ENCODE results near the gene WDR7. TPM values are rescaled to one million over a fixed set of nuclear protein-coding genes. Genes with fewer than 3 reads are reported as not detected.

The WDR7 gene
- total and polyA plus RNA-seq, 4 donors: 6.5 to 46.6 (median 20.5) TPM

DNA sequence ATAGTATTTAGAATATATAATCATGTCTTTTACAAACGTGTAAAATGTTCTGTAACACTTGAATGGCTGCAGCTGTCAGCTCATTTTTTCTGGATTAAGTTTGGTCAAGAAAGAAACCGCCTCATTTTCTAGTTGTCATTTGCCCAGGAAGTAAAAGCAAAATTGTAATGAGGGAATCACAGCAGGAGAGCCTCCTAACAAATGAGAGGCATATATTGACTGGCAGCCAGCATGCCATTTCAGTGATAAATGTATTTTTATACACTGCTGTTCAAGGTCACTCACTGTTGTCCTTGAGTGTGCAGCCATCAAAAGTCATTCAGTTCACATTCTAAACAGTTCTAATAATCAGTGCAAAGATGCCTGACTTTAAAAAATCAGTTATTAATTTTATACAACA lies 351.5 kb downstream of the WDR7 start:
- DNase-seq (no peak), ATAC-seq (ENCODE audit: low FRiP score) (no peak)
- no peak overlapping the region for H3K4me3 ChIP-seq (ENCODE audit: low read length in 2 of 2)
- intact Hi-C loops (cut with DNase I): no loop called here
- no peak overlapping the region for H3K27ac ChIP-seq (ENCODE audit: low read depth in 1 of 2, low read length in 2 of 2)
- WGBS, 2 donors: 22 to 24% methylated on average over 2 of the region's 2 CpGs
- H3K9me3 ChIP-seq (ENCODE audit: control insufficient read depth, low read length): no peaks in the 10 kb centered on the region
- H3K36me3 ChIP-seq (ENCODE audit: control insufficient read depth in 1 of 2, insufficient read depth in 2 of 2, low read length in 1 of 2): no peaks in the 10 kb centered on the region
- H3K27me3 ChIP-seq (ENCODE audit: control insufficient read depth in 1 of 2, insufficient read depth in 2 of 2, low read length in 1 of 2): no peaks in the 10 kb centered on the region
- H3K4me1 ChIP-seq (ENCODE audit: control insufficient read depth in 1 of 2, insufficient read depth in 2 of 2, low read length in 2 of 2): peaks cover 0 to 12% of the 10 kb centered on the region in 2 donors

DNA sequence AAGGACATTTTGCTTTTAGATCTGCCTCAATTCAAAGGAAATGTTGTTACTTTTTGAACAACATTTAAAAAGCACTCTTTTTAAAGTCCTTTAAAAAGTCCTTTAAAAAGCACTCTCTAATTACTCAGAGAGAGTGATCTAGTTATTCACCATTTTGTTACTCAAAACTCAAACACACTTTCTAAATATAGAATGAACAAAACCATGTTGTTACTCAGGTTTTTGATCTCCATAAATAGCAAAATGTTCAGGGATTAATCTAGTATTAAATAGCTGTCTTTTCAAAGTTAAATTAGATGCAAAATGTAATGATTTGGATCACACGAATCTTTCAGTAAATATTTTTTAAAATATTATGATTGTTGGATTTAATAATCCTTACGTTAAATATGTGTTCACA lies 352.2 kb downstream of the WDR7 start:
- H3K9me3 ChIP-seq (ENCODE audit: control insufficient read depth, low read length): no peaks in the 10 kb centered on the region
- WGBS, 2 donors: 31 to 37% methylated on average over 2 of the region's 2 CpGs
- H3K4me3 ChIP-seq (ENCODE audit: low read length in 2 of 2): no peak overlapping the region
- DNase-seq: no peak
- H3K27ac ChIP-seq (ENCODE audit: low read depth in 1 of 2, low read length in 2 of 2): no peak overlapping the region
- peaks cover 0 to 12% of the 10 kb centered on the region in 2 donors for H3K4me1 ChIP-seq (ENCODE audit: control insufficient read depth in 1 of 2, insufficient read depth in 2 of 2, low read length in 2 of 2)
- intact Hi-C loops (cut with DNase I): no loop called here
- no peak for ATAC-seq (ENCODE audit: low FRiP score)
- no peaks in the 10 kb centered on the region for H3K27me3 ChIP-seq (ENCODE audit: control insufficient read depth in 1 of 2, insufficient read depth in 2 of 2, low read length in 1 of 2)
- no peaks in the 10 kb centered on the region for H3K36me3 ChIP-seq (ENCODE audit: control insufficient read depth in 1 of 2, insufficient read depth in 2 of 2, low read length in 1 of 2)

DNA sequence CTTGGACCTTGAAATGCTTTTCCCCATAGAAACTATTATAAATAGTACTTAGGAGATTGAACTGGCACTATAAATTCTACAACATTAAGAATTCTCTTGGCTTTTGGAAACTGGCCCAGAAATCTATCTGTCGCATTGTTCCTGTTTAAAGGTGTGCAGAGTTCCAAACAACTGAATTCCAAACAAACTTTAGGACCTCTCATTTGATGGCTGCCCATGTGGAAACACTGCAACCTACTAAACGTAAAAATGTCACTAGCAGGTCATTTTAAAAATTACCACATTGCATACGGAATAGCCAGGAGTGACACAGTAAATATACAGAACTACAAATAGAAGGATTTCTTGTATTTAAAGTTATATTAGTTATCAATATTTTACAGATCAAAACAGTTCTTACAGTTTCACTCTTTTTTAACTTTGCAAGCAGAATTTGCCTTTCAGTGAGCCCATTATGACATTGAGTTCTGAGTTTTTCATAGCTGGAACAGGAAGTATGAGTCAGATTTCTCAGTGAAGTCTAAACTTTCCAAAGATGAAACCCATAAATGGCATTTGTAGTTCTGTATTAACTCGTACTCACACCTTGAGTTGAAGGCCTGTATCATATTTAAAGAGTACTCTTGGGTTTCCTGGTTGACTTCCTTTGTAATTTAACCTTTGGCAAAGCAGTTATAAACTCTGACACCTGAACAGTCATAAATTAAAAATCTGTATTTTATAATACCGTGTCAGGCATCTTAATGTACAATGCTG lies 353.4 kb downstream of the WDR7 start:
- H3K9me3 ChIP-seq (ENCODE audit: control insufficient read depth, low read length): no peaks in the 10 kb centered on the region
- intact Hi-C loops (cut with DNase I): no loop called here
- H3K4me1 ChIP-seq (ENCODE audit: control insufficient read depth in 1 of 2, insufficient read depth in 2 of 2, low read length in 2 of 2): peaks cover 0 to 12% of the 10 kb centered on the region in 2 donors
- no peaks in the 10 kb centered on the region for H3K36me3 ChIP-seq (ENCODE audit: control insufficient read depth in 1 of 2, insufficient read depth in 2 of 2, low read length in 1 of 2)
- 36 to 38% methylated on average over 5 of the region's 5 CpGs for WGBS, 2 donors
- DNase-seq (no peak), ATAC-seq (ENCODE audit: low FRiP score) (no peak)
- peak overlapping the region in 1 of 2 donors; percentile 57 for H3K27ac ChIP-seq (ENCODE audit: low read depth in 1 of 2, low read length in 2 of 2)
- H3K27me3 ChIP-seq (ENCODE audit: control insufficient read depth in 1 of 2, insufficient read depth in 2 of 2, low read length in 1 of 2): no peaks in the 10 kb centered on the region
- no peak overlapping the region for H3K4me3 ChIP-seq (ENCODE audit: low read length in 2 of 2)

DNA sequence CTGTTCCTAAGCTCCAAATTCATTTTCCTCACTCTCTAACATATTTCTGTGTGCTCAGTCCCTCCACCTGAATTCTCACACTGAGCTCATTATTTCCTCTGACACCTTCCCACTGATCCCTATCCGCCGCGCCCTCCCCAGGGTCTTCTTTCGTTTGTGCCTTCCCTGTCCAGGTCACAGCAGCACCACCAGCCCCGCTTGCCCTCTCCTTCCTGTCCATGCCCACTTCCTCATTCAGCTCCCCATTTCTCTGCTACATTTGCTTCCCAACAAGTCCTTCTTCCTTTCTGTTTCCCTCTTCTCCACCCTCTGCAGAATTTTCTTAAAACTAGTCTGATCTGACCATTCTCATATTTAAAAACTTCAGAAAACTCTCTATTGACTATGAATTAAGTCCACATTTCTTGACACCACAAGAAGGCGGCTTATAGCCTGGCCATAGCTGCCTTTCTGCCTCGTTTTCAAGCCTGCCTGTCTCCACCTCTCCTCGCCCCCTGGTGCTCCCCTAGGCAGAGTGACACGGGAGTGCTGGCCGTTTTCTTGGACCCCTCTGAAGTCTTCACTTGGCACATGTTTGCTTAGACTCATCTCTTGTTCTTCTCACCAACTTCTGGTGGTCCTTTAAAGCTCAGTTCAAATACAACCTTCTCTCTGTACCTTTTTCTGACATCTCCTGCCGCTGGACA lies 357.0 kb downstream of the WDR7 start:
- peak in 1 of 2 donors; percentile 44 for DNase-seq
- no peak overlapping the region for H3K27ac ChIP-seq (ENCODE audit: low read depth in 1 of 2, low read length in 2 of 2)
- 73 to 79% methylated on average over 11 of the region's 11 CpGs for WGBS, 2 donors
- H3K4me3 ChIP-seq (ENCODE audit: low read length in 2 of 2): no peak overlapping the region
- H3K9me3 ChIP-seq (ENCODE audit: control insufficient read depth, low read length): no peaks in the 10 kb centered on the region
- no peaks in the 10 kb centered on the region for H3K36me3 ChIP-seq (ENCODE audit: control insufficient read depth in 1 of 2, insufficient read depth in 2 of 2, low read length in 1 of 2)
- no peak for ATAC-seq (ENCODE audit: low FRiP score)
- intact Hi-C loops (cut with DNase I): no loop called here
- H3K4me1 ChIP-seq (ENCODE audit: control insufficient read depth in 1 of 2, insufficient read depth in 2 of 2, low read length in 2 of 2): peaks cover 0 to 8% of the 10 kb centered on the region in 2 donors
- H3K27me3 ChIP-seq (ENCODE audit: control insufficient read depth in 1 of 2, insufficient read depth in 2 of 2, low read length in 1 of 2): no peaks in the 10 kb centered on the region

DNA sequence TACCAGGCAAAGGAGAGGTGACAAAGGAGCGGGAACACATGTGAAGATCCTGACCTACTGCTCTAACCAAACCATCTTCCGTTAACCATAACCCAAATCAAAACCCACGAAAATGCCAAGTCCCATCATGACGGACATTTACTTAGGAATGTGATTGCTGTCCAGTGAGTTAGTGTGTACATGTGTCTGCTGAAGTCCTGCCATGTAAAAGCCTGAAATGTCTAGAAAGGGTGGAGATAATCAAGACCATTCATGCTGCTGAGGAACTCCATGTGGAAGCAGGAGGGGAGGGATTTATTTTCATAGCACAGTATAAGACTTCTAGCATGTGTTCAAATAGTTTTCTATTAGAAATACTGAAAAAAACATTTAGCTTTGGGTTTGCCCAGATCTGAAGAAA lies 358.7 kb downstream of the WDR7 start:
- WGBS, 2 donors: 88 to 95% methylated on average over 4 of the region's 4 CpGs
- no peak overlapping the region for H3K27ac ChIP-seq (ENCODE audit: low read depth in 1 of 2, low read length in 2 of 2)
- H3K36me3 ChIP-seq (ENCODE audit: control insufficient read depth in 1 of 2, insufficient read depth in 2 of 2, low read length in 1 of 2): no peaks in the 10 kb centered on the region
- no peak for ATAC-seq (ENCODE audit: low FRiP score)
- no peaks in the 10 kb centered on the region for H3K9me3 ChIP-seq (ENCODE audit: control insufficient read depth, low read length)
- intact Hi-C loops (cut with DNase I): no loop called here
- H3K4me3 ChIP-seq (ENCODE audit: low read length in 2 of 2): no peak overlapping the region
- no peaks in the 10 kb centered on the region for H3K4me1 ChIP-seq (ENCODE audit: control insufficient read depth in 1 of 2, insufficient read depth in 2 of 2, low read length in 2 of 2)
- no peaks in the 10 kb centered on the region for H3K27me3 ChIP-seq (ENCODE audit: control insufficient read depth in 1 of 2, insufficient read depth in 2 of 2, low read length in 1 of 2)
- no peak for DNase-seq

DNA sequence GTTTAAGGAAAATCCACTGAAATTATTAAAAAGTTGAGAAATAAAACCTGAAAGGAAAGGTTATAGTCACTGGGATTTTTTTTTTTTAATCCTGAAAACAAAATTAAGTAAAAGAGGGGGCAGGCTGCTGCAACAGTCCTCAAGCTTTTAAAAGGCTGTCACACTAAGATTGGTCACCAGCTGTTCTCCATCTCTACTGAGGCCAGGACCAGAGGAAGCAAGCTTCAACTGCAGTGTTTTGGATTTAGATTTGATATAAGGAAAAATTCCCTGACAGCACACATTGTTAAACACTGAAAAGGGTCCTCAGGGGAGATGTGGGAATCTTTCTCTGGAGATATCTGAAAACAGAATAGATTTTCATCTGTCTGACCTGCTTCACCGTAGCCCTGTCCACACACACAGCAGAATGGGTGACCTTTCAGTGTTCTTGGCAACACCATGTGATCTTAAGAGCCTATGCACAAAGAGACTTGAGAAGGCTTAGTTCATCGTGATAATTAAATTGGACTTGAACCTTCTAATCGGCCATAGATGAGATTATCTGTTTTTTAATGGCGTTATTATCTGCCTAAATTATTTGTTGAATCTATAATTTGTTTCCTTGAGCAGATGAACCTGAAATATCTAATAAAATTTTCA lies 363.7 kb downstream of the WDR7 start:
- Histone ChIP-seq H3K36me3 (ENCODE audit: control insufficient read depth in 1 of 2, insufficient read depth in 2 of 2, low read length in 1 of 2) (no peaks in the 10 kb centered on the region), H3K9me3 (ENCODE audit: control insufficient read depth, low read length) (no peaks in the 10 kb centered on the region), H3K4me1 (ENCODE audit: control insufficient read depth in 1 of 2, insufficient read depth in 2 of 2, low read length in 2 of 2) (no peaks in the 10 kb centered on the region), H3K4me3 (ENCODE audit: low read length in 2 of 2) (no peak overlapping the region), H3K27ac (ENCODE audit: low read depth in 1 of 2, low read length in 2 of 2) (no peak overlapping the region), H3K27me3 (ENCODE audit: control insufficient read depth in 1 of 2, insufficient read depth in 2 of 2, low read length in 1 of 2) (no peaks in the 10 kb centered on the region)
- no peak for DNase-seq
- 88% methylated on average over 4 of the region's 4 CpGs for WGBS, 2 donors
- intact Hi-C loops (cut with DNase I): no loop called here
- no peak for ATAC-seq (ENCODE audit: low FRiP score)

DNA sequence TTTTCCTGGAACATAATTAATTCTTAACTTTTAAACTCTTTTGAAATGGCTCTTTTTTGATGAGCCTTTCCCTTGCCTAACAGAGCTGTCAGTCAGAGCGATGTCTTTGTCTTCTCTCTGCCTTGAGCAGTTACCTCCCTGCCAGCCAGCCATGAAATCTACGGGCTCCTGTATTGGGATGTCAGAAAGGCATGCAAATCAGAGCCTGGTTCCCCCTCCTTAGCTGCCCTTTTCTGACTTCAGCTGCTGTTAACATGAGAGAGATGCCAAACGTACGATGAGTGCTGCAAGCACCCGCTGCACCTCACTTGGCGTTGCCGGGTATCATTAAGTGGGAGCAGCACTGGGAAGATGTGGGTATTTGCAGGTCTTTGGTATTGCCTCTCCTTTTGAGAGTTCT lies 364.3 kb downstream of the WDR7 start:
- Histone ChIP-seq H3K4me3 (ENCODE audit: low read length in 2 of 2) (no peak overlapping the region), H3K27ac (ENCODE audit: low read depth in 1 of 2, low read length in 2 of 2) (no peak overlapping the region), H3K4me1 (ENCODE audit: control insufficient read depth in 1 of 2, insufficient read depth in 2 of 2, low read length in 2 of 2) (no peaks in the 10 kb centered on the region), H3K36me3 (ENCODE audit: control insufficient read depth in 1 of 2, insufficient read depth in 2 of 2, low read length in 1 of 2) (no peaks in the 10 kb centered on the region), H3K27me3 (ENCODE audit: control insufficient read depth in 1 of 2, insufficient read depth in 2 of 2, low read length in 1 of 2) (no peaks in the 10 kb centered on the region), H3K9me3 (ENCODE audit: control insufficient read depth, low read length) (no peaks in the 10 kb centered on the region)
- ATAC-seq (ENCODE audit: low FRiP score) (no peak), DNase-seq (no peak)
- WGBS, 2 donors: 94% methylated on average over 7 of the region's 7 CpGs
- intact Hi-C loops (cut with DNase I): no loop called here

DNA sequence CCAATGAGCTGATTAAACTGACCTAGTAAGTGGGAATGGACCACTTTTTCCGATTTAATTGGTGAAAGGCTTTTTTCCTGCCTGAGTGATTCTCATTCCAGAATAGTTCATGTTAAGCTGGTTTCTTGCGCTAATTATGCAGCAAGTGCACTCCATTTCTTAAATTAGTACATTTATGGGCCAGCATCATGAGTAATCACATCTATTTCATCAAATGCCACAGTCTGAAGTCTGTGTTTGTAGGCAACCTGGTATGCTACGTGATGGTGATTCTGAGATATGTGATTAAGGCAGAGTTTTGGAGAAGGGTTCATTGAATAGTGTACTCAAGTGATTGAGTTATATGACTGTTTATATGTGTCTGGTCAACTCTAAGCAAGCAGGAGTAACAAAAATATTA lies 367.7 kb downstream of the WDR7 start:
- Histone ChIP-seq H3K36me3 (ENCODE audit: control insufficient read depth in 1 of 2, insufficient read depth in 2 of 2, low read length in 1 of 2) (peaks cover 0 to 4% of the 10 kb centered on the region in 2 donors), H3K9me3 (ENCODE audit: control insufficient read depth, low read length) (no peaks in the 10 kb centered on the region), H3K27me3 (ENCODE audit: control insufficient read depth in 1 of 2, insufficient read depth in 2 of 2, low read length in 1 of 2) (no peaks in the 10 kb centered on the region), H3K4me3 (ENCODE audit: low read length in 2 of 2) (no peak overlapping the region), H3K27ac (ENCODE audit: low read depth in 1 of 2, low read length in 2 of 2) (no peak overlapping the region), H3K4me1 (ENCODE audit: control insufficient read depth in 1 of 2, insufficient read depth in 2 of 2, low read length in 2 of 2) (no peaks in the 10 kb centered on the region)
- no peak for ATAC-seq (ENCODE audit: low FRiP score)
- intact Hi-C loops (cut with DNase I): no loop called here
- no peak for DNase-seq
- 81 to 97% methylated on average over 3 of the region's 3 CpGs for WGBS, 2 donors

Measured in aorta (tissue), 5 donors.